IPS DF 19.7 (cell line): ENCODE results near the gene REG1B.

ENCODE experiments used
- DNase-seq: peaks from one replicate; pipeline ENCODE4 v3.0.0-alpha.2; 2013; ENCODE audit warnings: low read depth, low spot score

Gene REG1B, protein sequence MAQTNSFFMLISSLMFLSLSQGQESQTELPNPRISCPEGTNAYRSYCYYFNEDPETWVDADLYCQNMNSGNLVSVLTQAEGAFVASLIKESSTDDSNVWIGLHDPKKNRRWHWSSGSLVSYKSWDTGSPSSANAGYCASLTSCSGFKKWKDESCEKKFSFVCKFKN

DNA sequence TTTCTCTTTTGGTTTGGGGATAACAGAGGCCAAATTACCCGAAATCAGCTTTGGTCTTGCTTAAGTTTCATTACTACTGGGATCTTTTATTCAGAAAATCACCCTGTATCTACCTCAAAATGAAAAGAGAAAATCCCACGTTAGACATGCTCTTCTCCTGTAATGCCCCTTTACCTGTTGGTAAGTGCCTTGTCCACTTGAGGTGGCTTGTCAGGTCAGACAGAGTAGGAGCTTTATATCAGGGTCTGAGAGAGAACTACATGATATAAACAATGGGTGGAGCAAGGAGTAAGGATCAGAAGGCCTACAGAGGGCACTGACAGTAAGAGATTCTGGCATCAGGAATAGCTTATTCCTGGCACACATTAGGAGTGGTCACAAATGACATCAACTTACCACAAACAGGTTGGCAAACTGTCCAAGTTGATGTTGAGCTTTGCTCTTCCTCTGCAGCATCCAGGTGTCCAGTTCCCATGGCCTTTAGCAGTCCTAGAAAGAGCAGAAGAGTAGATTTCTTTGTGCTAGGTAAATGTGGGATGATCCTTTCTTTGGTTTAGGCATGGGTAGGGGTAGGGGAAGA, at the start of gene REG1B:
TSS of gene REG1B (minus strand) at position 209 of the 580 bp plus-strand sequence. CDS start 381 bp downstream, outside the sequence.
- DNase-seq: no peak

- DNase-seq: no peak
Observed at GRCh38 chr2:79131687-79132086, 43.9 kb upstream of the REG1B start.

DNA sequence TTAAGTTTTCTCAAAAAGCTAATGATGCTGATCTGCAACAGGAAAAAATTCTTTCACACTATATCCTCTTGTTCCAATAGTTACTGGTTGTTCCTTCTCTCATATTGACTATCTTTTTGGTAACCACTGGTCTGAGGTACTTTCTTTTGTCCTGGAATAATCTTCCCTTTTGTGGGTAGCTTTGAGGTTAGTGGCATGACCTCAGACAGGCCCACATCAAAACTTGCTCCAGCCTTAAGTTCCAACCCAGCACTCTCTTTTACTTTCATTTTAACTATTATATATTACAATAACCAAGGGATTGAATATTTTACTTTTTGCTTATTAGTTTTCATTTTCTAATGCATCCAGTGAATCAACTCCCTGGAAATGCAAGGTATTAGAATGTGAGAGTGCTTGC, 42.0 kb upstream of the REG1B start:
- DNase-seq: no peak

DNA sequence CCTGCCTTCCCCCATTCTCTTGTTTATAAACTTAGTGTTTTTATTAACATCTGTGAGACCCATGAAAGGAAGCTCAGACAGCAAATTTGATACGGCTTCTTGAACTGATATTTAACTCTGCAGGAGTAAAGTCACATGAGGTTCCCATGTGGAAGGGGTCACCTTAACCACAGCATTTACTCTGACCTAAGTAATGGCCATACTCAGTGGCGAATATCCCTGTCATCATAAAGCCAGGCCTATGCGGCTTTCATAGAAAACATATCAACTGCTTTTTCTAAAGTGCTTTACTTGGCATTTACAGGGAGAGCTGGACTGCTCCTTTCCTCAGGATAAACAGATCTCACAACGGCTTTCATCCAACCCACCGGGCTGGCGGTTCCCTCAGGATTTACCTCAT, 41.5 kb upstream of the REG1B start:
- no peak for DNase-seq

DNA sequence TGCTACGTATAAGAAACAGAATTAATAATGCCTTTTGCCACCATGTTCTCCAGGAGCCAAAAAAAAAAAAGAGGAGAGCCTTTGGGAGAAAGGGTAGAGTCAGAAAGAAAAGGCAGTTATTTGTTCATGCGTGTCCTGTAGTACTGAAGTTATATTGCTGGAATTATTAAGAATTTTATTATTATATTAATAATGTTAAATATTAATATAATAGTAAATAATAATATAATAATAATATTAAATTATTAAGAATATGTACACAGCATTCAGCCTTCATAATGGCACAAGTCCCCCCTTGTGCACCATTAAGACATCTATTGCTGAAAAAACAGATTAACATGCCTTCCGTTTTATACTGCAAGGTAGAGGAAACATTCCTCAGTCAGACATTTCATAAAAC, 40.6 kb upstream of the REG1B start:
- no peak for DNase-seq

DNA sequence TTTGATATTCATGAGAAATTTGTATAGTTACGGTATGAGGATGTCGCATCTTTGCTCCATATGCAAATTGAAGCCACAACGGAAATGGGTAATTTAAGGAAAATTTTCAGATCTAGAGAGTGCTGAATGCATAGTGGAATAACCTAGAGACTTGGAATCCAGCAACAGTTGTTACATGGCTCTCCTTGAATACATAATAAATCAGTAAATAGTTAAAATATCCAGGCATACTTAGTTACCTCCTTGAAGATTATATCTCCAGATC, 37.9 kb upstream of the REG1B start:
- DNase-seq: no peak

- no peak for DNase-seq
Observed at GRCh38 chr2:79124907-79125720, 37.3 kb upstream of the REG1B start.

GRCh38 chr2:79122676-79123075, 34.9 kb upstream of the REG1B start:
- no peak for DNase-seq

DNA sequence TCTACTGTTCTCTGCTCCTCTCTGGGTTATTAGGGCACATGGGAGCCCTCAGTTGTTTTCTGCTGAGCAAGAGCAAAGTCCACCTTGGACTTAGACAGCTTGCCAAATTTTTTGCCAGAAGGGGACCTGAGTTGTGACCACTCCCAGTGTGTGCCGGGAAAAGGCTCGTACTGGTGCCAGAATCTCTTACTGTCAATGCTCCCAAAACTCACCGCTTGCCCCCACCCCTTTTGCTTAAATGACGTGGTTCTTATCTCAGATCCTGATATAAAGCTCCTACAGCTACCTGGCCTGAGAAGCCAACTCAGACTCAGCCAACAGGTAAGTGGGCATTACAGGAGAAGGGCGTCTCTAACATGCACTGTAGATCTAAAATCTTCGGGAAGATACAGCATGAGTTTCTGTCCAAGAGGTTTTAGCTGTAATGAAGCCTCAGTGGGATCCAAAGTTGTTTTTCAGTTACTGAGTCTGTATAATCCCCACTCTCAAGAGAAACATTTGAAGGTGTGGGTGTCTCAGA, 32.5 kb upstream of the REG1B start, which contains the start of gene REG1A:
TSS of gene REG1A (plus strand) at position 295 of the 520 bp plus-strand sequence. CDS start 374 bp downstream, outside the sequence.
- no peak for DNase-seq

DNA sequence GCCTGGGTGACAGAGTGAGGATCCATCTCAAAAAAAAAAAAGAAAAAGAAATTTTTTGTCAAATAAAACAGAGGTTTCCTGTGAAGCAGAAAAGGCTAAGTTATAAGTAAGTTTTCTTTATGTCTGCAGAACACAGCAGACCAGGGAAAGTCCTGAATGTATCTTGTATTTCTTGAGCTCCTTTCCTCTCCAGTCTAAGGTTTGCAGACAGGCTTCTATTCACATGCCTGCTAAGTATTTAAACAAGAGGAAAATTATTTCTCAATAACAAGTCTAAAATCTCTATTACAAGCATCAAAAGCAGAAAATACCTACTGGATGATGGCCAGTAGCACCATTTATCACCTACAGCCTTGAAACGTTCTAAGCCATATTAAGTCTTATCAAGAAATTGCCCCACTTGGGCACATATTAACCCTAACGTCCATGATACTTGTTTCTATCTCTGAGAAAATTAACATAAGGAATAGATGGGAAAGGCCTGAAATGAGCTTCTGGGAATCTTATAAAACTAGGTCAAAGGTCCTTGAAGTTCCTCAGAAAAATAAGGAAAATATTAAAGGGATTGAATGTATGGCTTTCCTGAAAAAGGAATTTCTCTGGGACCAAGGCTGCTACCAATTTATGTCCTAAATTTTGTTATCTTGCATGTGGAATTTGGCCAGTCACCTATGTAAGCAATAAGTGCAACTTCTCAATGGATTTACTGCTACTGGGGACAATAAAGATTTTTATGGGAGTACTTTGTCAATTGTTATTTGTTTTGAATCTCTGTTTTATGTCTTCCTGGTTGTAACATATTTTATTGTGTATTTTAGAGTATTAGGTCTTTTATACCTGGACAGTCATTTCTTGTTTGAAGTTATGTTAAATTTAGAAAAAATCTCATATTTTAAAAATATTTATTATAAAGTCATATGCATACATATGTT, 29.5 kb upstream of the REG1B start:
- DNase-seq: no peak

GRCh38 chr2:79114797-79115494, 27.2 kb upstream of the REG1B start:
- DNase-seq: no peak

- DNase-seq: no peak
Observed at GRCh38 chr2:79112269-79112668, 24.5 kb upstream of the REG1B start.

GRCh38 chr2:79105259-79105658, 17.5 kb upstream of the REG1B start:
- DNase-seq: no peak

DNA sequence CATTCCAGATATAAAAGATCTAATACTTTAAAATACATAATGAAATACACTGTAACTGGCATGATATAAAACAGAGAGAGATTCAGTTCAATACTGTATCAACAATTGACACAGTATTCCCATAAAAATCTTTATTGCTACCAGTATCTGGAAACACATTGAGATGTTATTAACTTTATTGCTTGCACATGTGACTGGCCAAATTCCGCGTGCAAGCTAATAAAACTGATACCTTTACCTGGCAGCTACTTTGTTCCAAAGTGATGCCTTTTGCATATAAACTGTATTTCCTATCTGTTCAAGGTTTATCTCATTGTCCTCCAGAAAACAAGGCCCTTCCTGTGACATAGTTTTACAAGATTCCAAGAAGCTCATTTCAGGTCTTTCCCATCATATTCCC, 15.4 kb upstream of the REG1B start:
- no peak for DNase-seq

- DNase-seq: no peak
Observed at GRCh38 chr2:79101024-79101423, 13.2 kb upstream of the REG1B start.

- no peak for DNase-seq
Observed at GRCh38 chr2:79100285-79100684, 12.5 kb upstream of the REG1B start.

DNA sequence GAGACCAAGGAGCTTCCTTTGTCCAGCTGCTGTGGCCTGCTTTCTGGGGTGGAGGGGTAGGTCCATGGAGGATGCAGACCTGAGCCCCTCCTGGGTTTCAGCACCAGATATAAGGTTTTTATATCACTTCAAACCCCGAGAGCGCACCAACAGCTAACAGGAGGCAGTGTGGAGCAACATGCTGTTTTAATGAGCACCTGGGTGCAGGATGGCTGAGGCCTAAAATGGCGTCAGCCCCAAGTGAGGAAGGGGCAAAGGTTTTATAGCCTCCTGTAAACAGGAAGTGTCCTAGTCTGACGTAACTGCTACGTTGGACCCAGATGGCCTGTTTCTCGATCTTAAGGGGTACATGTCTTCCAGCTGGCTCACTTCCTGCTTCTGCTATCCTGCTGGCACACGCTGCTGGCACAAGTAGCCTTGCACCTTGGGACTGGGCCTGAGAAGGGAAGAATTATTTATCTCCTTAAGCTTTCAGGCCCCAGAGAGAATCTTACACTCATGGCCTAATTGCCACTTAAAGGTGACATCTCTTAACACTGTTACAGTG, 11.4 kb upstream of the REG1B start:
- no peak for DNase-seq

- no peak for DNase-seq
Observed at GRCh38 chr2:79097843-79098242, 10.1 kb upstream of the REG1B start.

GRCh38 chr2:79090693-79091092, 2.9 kb upstream of the REG1B start:
- no peak for DNase-seq

DNA sequence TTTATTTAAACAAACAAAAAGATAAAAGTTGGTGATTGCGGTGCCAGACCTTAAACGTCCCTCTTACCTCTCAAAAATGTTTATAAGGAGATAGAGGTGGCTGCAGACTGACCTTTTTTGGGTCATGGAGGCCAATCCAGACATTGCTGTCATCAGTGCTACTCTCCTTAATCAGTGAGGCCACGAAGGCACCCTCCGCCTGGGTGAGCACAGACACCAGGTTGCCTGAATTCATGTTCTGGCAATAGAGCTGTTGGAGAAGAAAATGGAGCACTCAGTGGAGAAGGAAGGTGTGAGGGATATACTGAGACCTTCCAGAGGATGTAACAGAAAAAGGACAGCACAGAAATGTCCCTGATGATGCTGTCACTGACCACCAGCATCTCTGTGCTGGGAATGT, 1.5 kb downstream of the REG1B start:
- no peak for DNase-seq

- DNase-seq: no peak
Observed at GRCh38 chr2:79085382-79085781, 2.4 kb downstream of the REG1B start.
